ENCODE measurements around the gene SETD2. TPM values are rescaled to one million over a fixed set of nuclear protein-coding genes. Genes with fewer than 3 reads are reported as not detected.

SETD2 gene
- total RNA-seq, 2 donors from 2014 or later = 59.0 to 61.5 TPM

GRCh38 chr3:47056705-47057104, 107.2 kb downstream of the SETD2 start:
- no peak overlapping the region for H3K27ac Mint-ChIP-seq
- Histone ChIP-seq H3K4me1 (ENCODE audit: control insufficient read depth, insufficient read depth, low read length) (no peaks in the 10 kb centered on the region), H3K27ac (ENCODE audit: low read depth, low read length) (no peak overlapping the region), H3K9me3 (ENCODE audit: control insufficient read depth, low read length) (no peaks in the 10 kb centered on the region), H3K36me3 (ENCODE audit: control insufficient read depth, insufficient read depth, low read length) (peaks cover 44% of the 10 kb centered on the region), H3K4me3 (ENCODE audit: low read length) (no peak overlapping the region), H3K27me3 (ENCODE audit: control insufficient read depth, insufficient read depth, low read length, poor library complexity, severe bottlenecking) (no peaks in the 10 kb centered on the region), H3K9ac (ENCODE audit: extremely low read depth, low read length, poor library complexity, severe bottlenecking) (no peak overlapping the region)
- WGBS, 2 experiments (ENCODE audit: insufficient coverage in 1 of 2, insufficient read length in 1 of 2) = 96% methylated on average over 3 of the region's 3 CpGs; no CpG with 5 or more reads in 1 of the 2 experiments
- peaks cover 14% of the 10 kb centered on the region for H3K4me1 Mint-ChIP-seq
- peaks cover 42% of the 10 kb centered on the region for H3K36me3 Mint-ChIP-seq (ENCODE audit: low read depth)
- DNase-seq = no peak
- H3K27me3 Mint-ChIP-seq (ENCODE audit: insufficient read depth) = no peaks in the 10 kb centered on the region
- no peaks in the 10 kb centered on the region for H3K9me3 Mint-ChIP-seq
- no peak overlapping the region for H3K4me3 Mint-ChIP-seq
- TF ChIP-seq CTCF (conservative IDR thresholded peaks at IDR 0.05) = no peak

GRCh38 chr3:47054412-47054811, 109.5 kb downstream of the SETD2 start:
- DNase-seq = no peak
- no peak for TF ChIP-seq CTCF (conservative IDR thresholded peaks at IDR 0.05)

GRCh38 chr3:47047673-47048072, 116.2 kb downstream of the SETD2 start:
- H3K27me3 Mint-ChIP-seq (ENCODE audit: insufficient read depth) = no peaks in the 10 kb centered on the region
- Histone ChIP-seq H3K27me3 (ENCODE audit: control insufficient read depth, insufficient read depth, low read length, poor library complexity, severe bottlenecking) (no peaks in the 10 kb centered on the region), H3K9me3 (ENCODE audit: control insufficient read depth, low read length) (no peaks in the 10 kb centered on the region), H3K9ac (ENCODE audit: extremely low read depth, low read length, poor library complexity, severe bottlenecking) (no peak overlapping the region), H3K27ac (ENCODE audit: low read depth, low read length) (no peak overlapping the region), H3K4me3 (ENCODE audit: low read length) (no peak overlapping the region), H3K4me1 (ENCODE audit: control insufficient read depth, insufficient read depth, low read length) (no peaks in the 10 kb centered on the region), H3K36me3 (ENCODE audit: control insufficient read depth, insufficient read depth, low read length) (peaks cover 52% of the 10 kb centered on the region)
- no peak overlapping the region for H3K4me3 Mint-ChIP-seq
- no peak for TF ChIP-seq CTCF (conservative IDR thresholded peaks at IDR 0.05)
- DNase-seq = no peak
- H3K9me3 Mint-ChIP-seq = no peaks in the 10 kb centered on the region
- H3K4me1 Mint-ChIP-seq = peaks cover 6% of the 10 kb centered on the region
- no peak overlapping the region for H3K27ac Mint-ChIP-seq
- peaks cover 33% of the 10 kb centered on the region for H3K36me3 Mint-ChIP-seq (ENCODE audit: low read depth)

More at GRCh38 chr3:47054412-47054811, 109.5 kb downstream of the SETD2 start:
- Histone ChIP-seq H3K27ac (ENCODE audit: low read depth, low read length) (no peak overlapping the region), H3K36me3 (ENCODE audit: control insufficient read depth, insufficient read depth, low read length) (peaks cover 43% of the 10 kb centered on the region), H3K4me1 (ENCODE audit: control insufficient read depth, insufficient read depth, low read length) (no peaks in the 10 kb centered on the region), H3K4me3 (ENCODE audit: low read length) (no peak overlapping the region), H3K9ac (ENCODE audit: extremely low read depth, low read length, poor library complexity, severe bottlenecking) (no peak overlapping the region), H3K9me3 (ENCODE audit: control insufficient read depth, low read length) (no peaks in the 10 kb centered on the region), H3K27me3 (ENCODE audit: control insufficient read depth, insufficient read depth, low read length, poor library complexity, severe bottlenecking) (no peaks in the 10 kb centered on the region)
- Mint-ChIP-seq H3K36me3 (ENCODE audit: low read depth) (peaks cover 35% of the 10 kb centered on the region), H3K4me1 (peaks cover 12% of the 10 kb centered on the region), H3K27ac (no peak overlapping the region), H3K4me3 (no peak overlapping the region), H3K27me3 (ENCODE audit: insufficient read depth) (no peaks in the 10 kb centered on the region), H3K9me3 (no peaks in the 10 kb centered on the region)

Measured in endodermal cell (in vitro differentiated cells).